SK-N-SH treated with all-trans-retinoic acid at 6 μM for 48 hours (cell line): ENCODE data around the gene HAAO.

Experiments
- ATAC-seq: fragments of 200-7000 bp; cut with Tn5 transposase; 3 replicates; pipeline ENCODE4 v1.9.1; 2020; ENCODE audit warnings: mild to moderate bottlenecking, moderate library complexity
- ARNTL ChIP-seq: fragments of 450-650 bp; formaldehyde crosslinking; IDR thresholded peaks from 2 replicates; pipeline ENCODE4 v1.5.0; 2020; ENCODE audit warnings: low read depth, mild to moderate bottlenecking, moderate library complexity, borderline replicate concordance
- BACH2 ChIP-seq: fragments of 250-450 bp; sonication (Bioruptor Pico); IDR thresholded peaks from 2 replicates; pipeline ENCODE4 v1.9.0; 2021; ENCODE audit warnings: mild to moderate bottlenecking, borderline replicate concordance
- CSDC2 ChIP-seq: fragments of 250-450 bp; sonication (Bioruptor Pico); IDR thresholded peaks from 2 replicates; pipeline ENCODE4 v1.5.0; 2020; ENCODE audit warnings: mild to moderate bottlenecking, moderate library complexity
- CSRNP3 ChIP-seq: fragments of 250-450 bp; sonication (Bioruptor Pico); IDR thresholded peaks from 2 replicates; pipeline ENCODE4 v1.5.1; 2021; ENCODE audit warnings: mild to moderate bottlenecking, moderate library complexity
- ESRRG ChIP-seq: fragments of 250-450 bp; sonication (Bioruptor Pico); IDR thresholded peaks from 2 replicates; pipeline ENCODE4 v1.6.1; 2021; ENCODE audit warnings: mild to moderate bottlenecking
- GLIS3 ChIP-seq: fragments of 250-450 bp; sonication (Bioruptor Pico); IDR thresholded peaks from 2 replicates; pipeline ENCODE4 v1.5.0; 2020; ENCODE audit warnings: mild to moderate bottlenecking, moderate library complexity
- ISL1 ChIP-seq: fragments of 250-450 bp; sonication (Bioruptor Pico); IDR thresholded peaks from 2 replicates; pipeline ENCODE4 v2.1.2; 2022; ENCODE audit warnings: mild to moderate bottlenecking, moderate library complexity
- OSR1 ChIP-seq: fragments of 250-450 bp; sonication (Bioruptor Pico); IDR thresholded peaks from 2 replicates; pipeline ENCODE4 v1.8.0; 2022; ENCODE audit warnings: moderate library complexity, mild to moderate bottlenecking, inconsistent platforms
- POU6F1 ChIP-seq: fragments of 250-450 bp; sonication (Bioruptor Pico); IDR thresholded peaks from 2 replicates; pipeline ENCODE4 v1.8.0; 2021; ENCODE audit warnings: low read depth, mild to moderate bottlenecking, moderate library complexity, borderline replicate concordance
- PPARA ChIP-seq: fragments of 250-450 bp; sonication (Bioruptor Pico); IDR thresholded peaks from 2 replicates; pipeline ENCODE4 v1.5.0; 2020; ENCODE audit warnings: mild to moderate bottlenecking, borderline replicate concordance
- RARB ChIP-seq: fragments of 250-450 bp; sonication (Bioruptor Pico); IDR thresholded peaks from 2 replicates; pipeline ENCODE4 v1.8.0; 2021; ENCODE audit warnings: mild to moderate bottlenecking, moderate library complexity
- SNAI2 ChIP-seq: fragments of 250-450 bp; sonication (Bioruptor Pico); IDR thresholded peaks from 2 replicates; pipeline ENCODE4 v1.5.0; 2020; ENCODE audit warnings: mild to moderate bottlenecking, moderate library complexity
- TCF4 ChIP-seq: fragments of 250-450 bp; sonication (Bioruptor Pico); IDR thresholded peaks from 2 replicates; pipeline ENCODE4 v1.8.0; 2021; ENCODE audit warnings: mild to moderate bottlenecking, moderate library complexity, borderline replicate concordance
- TOX ChIP-seq: fragments of 250-450 bp; sonication (Bioruptor Pico); IDR thresholded peaks from 2 replicates; pipeline ENCODE4 v1.8.0; 2021; ENCODE audit warnings: mild to moderate bottlenecking, moderate library complexity, borderline replicate concordance
- TSHZ2 ChIP-seq: fragments of 250-450 bp; sonication (Bioruptor Pico); IDR thresholded peaks from 2 replicates; pipeline ENCODE4 v1.5.0; 2020; ENCODE audit warnings: mild to moderate bottlenecking, moderate library complexity
- ZC3H10 ChIP-seq: fragments of 250-450 bp; sonication (Bioruptor Pico); IDR thresholded peaks from 2 replicates; pipeline ENCODE4 v1.5.1; 2021; ENCODE audit warnings: mild to moderate bottlenecking, moderate library complexity
- ZFP3 ChIP-seq: fragments of 250-450 bp; sonication (Bioruptor Pico); IDR thresholded peaks from 2 replicates; pipeline ENCODE4 v1.5.0; 2020; ENCODE audit warnings: mild to moderate bottlenecking, moderate library complexity
- ZFP30 ChIP-seq: fragments of 450-650 bp; formaldehyde crosslinking; IDR thresholded peaks from 2 replicates; pipeline ENCODE4 v1.5.0; 2022; ENCODE audit warnings: mild to moderate bottlenecking, moderate library complexity
- ZNF565 ChIP-seq: fragments of 450-650 bp; formaldehyde crosslinking; conservative IDR thresholded peaks from 2 replicates; pipeline ENCODE4 v1.5.0; 2020; ENCODE audit warnings: low read depth, mild to moderate bottlenecking, moderate library complexity
- ZNF70 ChIP-seq: fragments of 450-650 bp; formaldehyde crosslinking; IDR thresholded peaks from 2 replicates; pipeline ENCODE4 v1.5.0; 2020; ENCODE audit warnings: mild to moderate bottlenecking, moderate library complexity
- ZNF8 ChIP-seq: fragments of 450-650 bp; formaldehyde crosslinking; IDR thresholded peaks from 2 replicates; pipeline ENCODE4 v1.5.0; 2020; ENCODE audit warnings: mild to moderate bottlenecking, moderate library complexity
- TF ChIP-seq, protein P1 (sequence below): fragments of 250-450 bp; sonication (Bioruptor Pico); IDR thresholded peaks from 2 replicates; pipeline ENCODE4 v1.5.1; 2020; ENCODE audit warnings: low read depth, mild to moderate bottlenecking, moderate library complexity
- TF ChIP-seq, protein P2 (sequence below): fragments of 250-450 bp; sonication (Bioruptor Pico); IDR thresholded peaks from 2 replicates; pipeline ENCODE4 v1.8.0; 2020; ENCODE audit warnings: mild to moderate bottlenecking, moderate library complexity, borderline replicate concordance

HAAO gene

GRCh38 chr2:42813763-42814162 is 21.4 kb upstream of the HAAO start:
- TF ChIP-seq PPARA (CRISPR knock-in tag): no peak
- TF ChIP-seq ZNF8 (CRISPR knock-in tag): no peak
- no peak for TF ChIP-seq ZC3H10 (CRISPR knock-in tag)
- no peak for TF ChIP-seq CSRNP3 (CRISPR knock-in tag)
- TF ChIP-seq SNAI2 (CRISPR knock-in tag): no peak
- TF ChIP-seq, protein P1, sequence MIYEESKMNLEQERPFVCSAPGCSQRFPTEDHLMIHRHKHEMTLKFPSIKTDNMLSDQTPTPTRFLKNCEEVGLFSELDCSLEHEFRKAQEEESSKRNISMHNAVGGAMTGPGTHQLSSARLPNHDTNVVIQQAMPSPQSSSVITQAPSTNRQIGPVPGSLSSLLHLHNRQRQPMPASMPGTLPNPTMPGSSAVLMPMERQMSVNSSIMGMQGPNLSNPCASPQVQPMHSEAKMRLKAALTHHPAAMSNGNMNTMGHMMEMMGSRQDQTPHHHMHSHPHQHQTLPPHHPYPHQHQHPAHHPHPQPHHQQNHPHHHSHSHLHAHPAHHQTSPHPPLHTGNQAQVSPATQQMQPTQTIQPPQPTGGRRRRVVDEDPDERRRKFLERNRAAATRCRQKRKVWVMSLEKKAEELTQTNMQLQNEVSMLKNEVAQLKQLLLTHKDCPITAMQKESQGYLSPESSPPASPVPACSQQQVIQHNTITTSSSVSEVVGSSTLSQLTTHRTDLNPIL (CRISPR knock-in tag): no peak
- TF ChIP-seq TOX: no peak
- no peak for TF ChIP-seq BACH2 (CRISPR knock-in tag)
- TF ChIP-seq ESRRG (CRISPR knock-in tag): no peak
- no peak for TF ChIP-seq ARNTL (CRISPR knock-in tag)
- no peak for TF ChIP-seq ISL1 (CRISPR knock-in tag)
- no peak for TF ChIP-seq TCF4 (CRISPR knock-in tag)
- TF ChIP-seq CSDC2 (CRISPR knock-in tag): no peak
- TF ChIP-seq OSR1: no peak
- no peak for TF ChIP-seq ZFP30 (CRISPR knock-in tag)
- TF ChIP-seq ZFP3 (CRISPR knock-in tag): no peak
- no peak for TF ChIP-seq RARB (CRISPR knock-in tag)
- TF ChIP-seq ZNF70 (CRISPR knock-in tag): no peak
- TF ChIP-seq TSHZ2 (CRISPR knock-in tag): no peak
- ATAC-seq: no peak

- no peak for ATAC-seq
These were observed 20.6 kb upstream of the HAAO start for GRCh38 chr2:42812899-42813479.

More at GRCh38 chr2:42812899-42813479, 20.6 kb upstream of the HAAO start:
- TF ChIP-seq TCF4 (CRISPR knock-in tag) (no peak), CSRNP3 (CRISPR knock-in tag) (no peak), ZC3H10 (CRISPR knock-in tag) (no peak), ZNF70 (CRISPR knock-in tag) (no peak), PPARA (CRISPR knock-in tag) (no peak), ZFP30 (CRISPR knock-in tag) (no peak), TSHZ2 (CRISPR knock-in tag) (no peak), POU6F1 (CRISPR knock-in tag) (no peak), ARNTL (CRISPR knock-in tag) (no peak), ZFP3 (CRISPR knock-in tag) (no peak), GLIS3 (CRISPR knock-in tag) (no peak), ZNF565 (CRISPR knock-in tag) (no peak; the same call in 1 of the 2 replicates), ZNF8 (CRISPR knock-in tag) (no peak), RARB (CRISPR knock-in tag) (no peak), OSR1 (no peak), TOX (no peak), BACH2 (CRISPR knock-in tag) (no peak), CSDC2 (CRISPR knock-in tag) (no peak), SNAI2 (CRISPR knock-in tag) (no peak)
- TF ChIP-seq, protein P2, sequence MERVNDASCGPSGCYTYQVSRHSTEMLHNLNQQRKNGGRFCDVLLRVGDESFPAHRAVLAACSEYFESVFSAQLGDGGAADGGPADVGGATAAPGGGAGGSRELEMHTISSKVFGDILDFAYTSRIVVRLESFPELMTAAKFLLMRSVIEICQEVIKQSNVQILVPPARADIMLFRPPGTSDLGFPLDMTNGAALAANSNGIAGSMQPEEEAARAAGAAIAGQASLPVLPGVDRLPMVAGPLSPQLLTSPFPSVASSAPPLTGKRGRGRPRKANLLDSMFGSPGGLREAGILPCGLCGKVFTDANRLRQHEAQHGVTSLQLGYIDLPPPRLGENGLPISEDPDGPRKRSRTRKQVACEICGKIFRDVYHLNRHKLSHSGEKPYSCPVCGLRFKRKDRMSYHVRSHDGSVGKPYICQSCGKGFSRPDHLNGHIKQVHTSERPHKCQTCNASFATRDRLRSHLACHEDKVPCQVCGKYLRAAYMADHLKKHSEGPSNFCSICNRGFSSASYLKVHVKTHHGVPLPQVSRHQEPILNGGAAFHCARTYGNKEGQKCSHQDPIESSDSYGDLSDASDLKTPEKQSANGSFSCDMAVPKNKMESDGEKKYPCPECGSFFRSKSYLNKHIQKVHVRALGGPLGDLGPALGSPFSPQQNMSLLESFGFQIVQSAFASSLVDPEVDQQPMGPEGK (CRISPR knock-in tag): no peak
